WTC11 (cell line): ENCODE measurements around the gene NAV2. TPM values are rescaled to one million over a fixed set of nuclear protein-coding genes. Genes with fewer than 3 reads are reported as not detected.

Source experiments
- ATAC-seq: fragments of 200-7000 bp; cut with Tn5 transposase; 2 replicates; pipeline ENCODE4 v1.10.0; 2021; ENCODE audit warnings: mild to moderate bottlenecking, moderate library complexity
- CTCF ChIA-PET: fragments of 300-600 bp; sonication (Branson Sonifier 250); formaldehyde crosslinking; loops from one replicate; lab custom pipeline; 2021; ENCODE audit warnings: antibody characterized with exemption; lab: Charles Lee
- POLR2A ChIA-PET: fragments of 350-600 bp; sonication (Branson Sonifier 250); formaldehyde crosslinking; loops from one replicate; lab custom pipeline; 2021; ENCODE audit warnings: antibody characterized with exemption; lab: Charles Lee
- DNase-seq: peaks from one replicate; pipeline ENCODE4 v3.0.0; 2021; ENCODE audit warnings: low spot score
- H3K27ac Mint-ChIP-seq: 2 replicates; pipeline ENCODE4 v1.8.0; 2021; ENCODE audit warnings: mixed read lengths
- H3K27me3 Mint-ChIP-seq: 2 replicates; pipeline ENCODE4 v1.8.0; 2021; ENCODE audit warnings: low read depth, mild to moderate bottlenecking, moderate library complexity, mixed read lengths
- H3K36me3 Mint-ChIP-seq: 2 replicates; pipeline ENCODE4 v1.8.0; 2021; ENCODE audit warnings: mixed read lengths
- H3K4me1 Mint-ChIP-seq: 2 replicates; pipeline ENCODE4 v1.8.0; 2022; ENCODE audit warnings: mixed read lengths
- H3K4me3 Mint-ChIP-seq: 2 replicates; pipeline ENCODE4 v1.8.0; 2021; ENCODE audit warnings: mild to moderate bottlenecking, moderate library complexity, mixed read lengths
- H3K9me3 Mint-ChIP-seq: 2 replicates; pipeline ENCODE4 v1.8.0; 2021; ENCODE audit warnings: mixed read lengths
- ETV6 ChIP-seq: sonication (generic); formaldehyde crosslinking; IDR thresholded peaks from 2 replicates; pipeline ENCODE4 v1.8.1; 2022; ENCODE audit warnings: mild to moderate bottlenecking, missing genetic modification reagents
- JUN ChIP-seq: sonication (generic); formaldehyde crosslinking; IDR thresholded peaks from 2 replicates; pipeline ENCODE4 v1.8.0; 2023; ENCODE audit warnings: mild to moderate bottlenecking, missing genetic modification reagents
- NFYB ChIP-seq: sonication (generic); formaldehyde crosslinking; conservative IDR thresholded peaks from 2 replicates; pipeline ENCODE4 v1.8.0; 2022; ENCODE audit warnings: low read depth, missing genetic modification reagents
- ZNF219 ChIP-seq: sonication (generic); formaldehyde crosslinking; IDR thresholded peaks from 2 replicates; pipeline ENCODE4 v1.8.0; 2023; ENCODE audit warnings: missing genetic modification reagents, mild to moderate bottlenecking, borderline replicate concordance
- ZNF263 ChIP-seq: sonication (generic); formaldehyde crosslinking; IDR thresholded peaks from 2 replicates; pipeline ENCODE4 v1.8.1; 2022; ENCODE audit warnings: low read depth, mild to moderate bottlenecking, moderate library complexity, missing genetic modification reagents
- ZNF671 ChIP-seq: fragments of 250-450 bp; sonication (Bioruptor Pico); IDR thresholded peaks from 2 replicates; pipeline ENCODE4 v1.8.0; 2021; ENCODE audit warnings: mild to moderate bottlenecking
- total RNA-seq: library from RNA; stranded (reverse); gene quantifications from 3 replicates; pipeline ENCODE4 v1.2.3, GENCODE V29; 2021
- TF ChIP-seq, protein P1 (sequence below): sonication (generic); formaldehyde crosslinking; conservative IDR thresholded peaks from 2 replicates; pipeline ENCODE4 v1.8.1; 2022; ENCODE audit warnings: mild to moderate bottlenecking, missing genetic modification reagents
- TF ChIP-seq, protein P2 (sequence below): sonication (generic); formaldehyde crosslinking; IDR thresholded peaks from 2 replicates; pipeline ENCODE4 v1.8.0; 2022; ENCODE audit warnings: mild to moderate bottlenecking, missing genetic modification reagents
- TF ChIP-seq, protein P3 (sequence below): sonication (generic); formaldehyde crosslinking; IDR thresholded peaks from 2 replicates; pipeline ENCODE4 v1.8.0; 2023; ENCODE audit warnings: missing genetic modification reagents, mild to moderate bottlenecking, borderline replicate concordance
- TF ChIP-seq, protein P4 (sequence below): sonication (generic); formaldehyde crosslinking; IDR thresholded peaks from 2 replicates; pipeline ENCODE4 v1.8.1; 2023; ENCODE audit warnings: mild to moderate bottlenecking, missing genetic modification reagents
- TF ChIP-seq, protein P5 (sequence below): sonication (generic); formaldehyde crosslinking; IDR thresholded peaks from 2 replicates; pipeline ENCODE4 v1.8.0; 2022; ENCODE audit warnings: mild to moderate bottlenecking, missing genetic modification reagents
- TF ChIP-seq, protein P6 (sequence below): fragments of 200-600 bp; IDR thresholded peaks from 2 replicates; pipeline ENCODE4 v1.8.0; 2022; ENCODE audit warnings: antibody characterized with exemption
- TF ChIP-seq, protein P7 (sequence below): sonication (generic); formaldehyde crosslinking; IDR thresholded peaks from 2 replicates; pipeline ENCODE4 v1.8.0; 2023; ENCODE audit warnings: missing genetic modification reagents

Gene NAV2
- total RNA-seq, 1 experiment from 2014 or later, result 42.8 TPM

DNA sequence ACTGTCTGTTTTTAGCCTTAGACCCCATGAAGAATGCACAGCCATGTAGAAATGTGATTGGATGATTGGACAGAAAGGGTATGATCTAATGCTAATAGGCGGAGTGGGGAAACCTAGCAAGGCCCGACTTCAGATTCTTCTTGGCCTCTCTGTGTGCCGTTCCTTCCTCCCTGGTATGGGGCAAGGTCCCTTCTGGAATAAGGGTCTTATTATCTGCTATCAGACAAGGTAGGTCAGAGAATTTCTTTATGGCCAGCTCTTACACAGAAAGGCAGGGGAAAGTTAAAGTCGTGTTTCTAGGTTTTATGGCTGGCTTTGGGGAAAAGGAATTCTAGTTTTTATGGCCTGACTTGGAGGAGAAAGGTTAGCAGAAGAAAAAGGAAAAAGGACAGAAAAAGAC, 417.0 kb downstream of the NAV2 start (continued):
- TF ChIP-seq NFYB (CRISPR knock-in tag), result no peak
- TF ChIP-seq, protein P1, sequence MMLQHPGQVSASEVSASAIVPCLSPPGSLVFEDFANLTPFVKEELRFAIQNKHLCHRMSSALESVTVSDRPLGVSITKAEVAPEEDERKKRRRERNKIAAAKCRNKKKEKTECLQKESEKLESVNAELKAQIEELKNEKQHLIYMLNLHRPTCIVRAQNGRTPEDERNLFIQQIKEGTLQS (CRISPR knock-in tag), result no peak
- TF ChIP-seq, protein P2, sequence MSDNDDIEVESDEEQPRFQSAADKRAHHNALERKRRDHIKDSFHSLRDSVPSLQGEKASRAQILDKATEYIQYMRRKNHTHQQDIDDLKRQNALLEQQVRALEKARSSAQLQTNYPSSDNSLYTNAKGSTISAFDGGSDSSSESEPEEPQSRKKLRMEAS (CRISPR knock-in tag), result no peak
- TF ChIP-seq, protein P3, sequence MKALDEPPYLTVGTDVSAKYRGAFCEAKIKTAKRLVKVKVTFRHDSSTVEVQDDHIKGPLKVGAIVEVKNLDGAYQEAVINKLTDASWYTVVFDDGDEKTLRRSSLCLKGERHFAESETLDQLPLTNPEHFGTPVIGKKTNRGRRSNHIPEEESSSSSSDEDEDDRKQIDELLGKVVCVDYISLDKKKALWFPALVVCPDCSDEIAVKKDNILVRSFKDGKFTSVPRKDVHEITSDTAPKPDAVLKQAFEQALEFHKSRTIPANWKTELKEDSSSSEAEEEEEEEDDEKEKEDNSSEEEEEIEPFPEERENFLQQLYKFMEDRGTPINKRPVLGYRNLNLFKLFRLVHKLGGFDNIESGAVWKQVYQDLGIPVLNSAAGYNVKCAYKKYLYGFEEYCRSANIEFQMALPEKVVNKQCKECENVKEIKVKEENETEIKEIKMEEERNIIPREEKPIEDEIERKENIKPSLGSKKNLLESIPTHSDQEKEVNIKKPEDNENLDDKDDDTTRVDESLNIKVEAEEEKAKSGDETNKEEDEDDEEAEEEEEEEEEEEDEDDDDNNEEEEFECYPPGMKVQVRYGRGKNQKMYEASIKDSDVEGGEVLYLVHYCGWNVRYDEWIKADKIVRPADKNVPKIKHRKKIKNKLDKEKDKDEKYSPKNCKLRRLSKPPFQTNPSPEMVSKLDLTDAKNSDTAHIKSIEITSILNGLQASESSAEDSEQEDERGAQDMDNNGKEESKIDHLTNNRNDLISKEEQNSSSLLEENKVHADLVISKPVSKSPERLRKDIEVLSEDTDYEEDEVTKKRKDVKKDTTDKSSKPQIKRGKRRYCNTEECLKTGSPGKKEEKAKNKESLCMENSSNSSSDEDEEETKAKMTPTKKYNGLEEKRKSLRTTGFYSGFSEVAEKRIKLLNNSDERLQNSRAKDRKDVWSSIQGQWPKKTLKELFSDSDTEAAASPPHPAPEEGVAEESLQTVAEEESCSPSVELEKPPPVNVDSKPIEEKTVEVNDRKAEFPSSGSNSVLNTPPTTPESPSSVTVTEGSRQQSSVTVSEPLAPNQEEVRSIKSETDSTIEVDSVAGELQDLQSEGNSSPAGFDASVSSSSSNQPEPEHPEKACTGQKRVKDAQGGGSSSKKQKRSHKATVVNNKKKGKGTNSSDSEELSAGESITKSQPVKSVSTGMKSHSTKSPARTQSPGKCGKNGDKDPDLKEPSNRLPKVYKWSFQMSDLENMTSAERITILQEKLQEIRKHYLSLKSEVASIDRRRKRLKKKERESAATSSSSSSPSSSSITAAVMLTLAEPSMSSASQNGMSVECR (CRISPR knock-in tag), result no peak
- no peak for TF ChIP-seq ZNF671 (CRISPR knock-in tag)
- TF ChIP-seq, protein P4, sequence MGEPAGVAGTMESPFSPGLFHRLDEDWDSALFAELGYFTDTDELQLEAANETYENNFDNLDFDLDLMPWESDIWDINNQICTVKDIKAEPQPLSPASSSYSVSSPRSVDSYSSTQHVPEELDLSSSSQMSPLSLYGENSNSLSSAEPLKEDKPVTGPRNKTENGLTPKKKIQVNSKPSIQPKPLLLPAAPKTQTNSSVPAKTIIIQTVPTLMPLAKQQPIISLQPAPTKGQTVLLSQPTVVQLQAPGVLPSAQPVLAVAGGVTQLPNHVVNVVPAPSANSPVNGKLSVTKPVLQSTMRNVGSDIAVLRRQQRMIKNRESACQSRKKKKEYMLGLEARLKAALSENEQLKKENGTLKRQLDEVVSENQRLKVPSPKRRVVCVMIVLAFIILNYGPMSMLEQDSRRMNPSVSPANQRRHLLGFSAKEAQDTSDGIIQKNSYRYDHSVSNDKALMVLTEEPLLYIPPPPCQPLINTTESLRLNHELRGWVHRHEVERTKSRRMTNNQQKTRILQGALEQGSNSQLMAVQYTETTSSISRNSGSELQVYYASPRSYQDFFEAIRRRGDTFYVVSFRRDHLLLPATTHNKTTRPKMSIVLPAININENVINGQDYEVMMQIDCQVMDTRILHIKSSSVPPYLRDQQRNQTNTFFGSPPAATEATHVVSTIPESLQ, result no peak

DNA sequence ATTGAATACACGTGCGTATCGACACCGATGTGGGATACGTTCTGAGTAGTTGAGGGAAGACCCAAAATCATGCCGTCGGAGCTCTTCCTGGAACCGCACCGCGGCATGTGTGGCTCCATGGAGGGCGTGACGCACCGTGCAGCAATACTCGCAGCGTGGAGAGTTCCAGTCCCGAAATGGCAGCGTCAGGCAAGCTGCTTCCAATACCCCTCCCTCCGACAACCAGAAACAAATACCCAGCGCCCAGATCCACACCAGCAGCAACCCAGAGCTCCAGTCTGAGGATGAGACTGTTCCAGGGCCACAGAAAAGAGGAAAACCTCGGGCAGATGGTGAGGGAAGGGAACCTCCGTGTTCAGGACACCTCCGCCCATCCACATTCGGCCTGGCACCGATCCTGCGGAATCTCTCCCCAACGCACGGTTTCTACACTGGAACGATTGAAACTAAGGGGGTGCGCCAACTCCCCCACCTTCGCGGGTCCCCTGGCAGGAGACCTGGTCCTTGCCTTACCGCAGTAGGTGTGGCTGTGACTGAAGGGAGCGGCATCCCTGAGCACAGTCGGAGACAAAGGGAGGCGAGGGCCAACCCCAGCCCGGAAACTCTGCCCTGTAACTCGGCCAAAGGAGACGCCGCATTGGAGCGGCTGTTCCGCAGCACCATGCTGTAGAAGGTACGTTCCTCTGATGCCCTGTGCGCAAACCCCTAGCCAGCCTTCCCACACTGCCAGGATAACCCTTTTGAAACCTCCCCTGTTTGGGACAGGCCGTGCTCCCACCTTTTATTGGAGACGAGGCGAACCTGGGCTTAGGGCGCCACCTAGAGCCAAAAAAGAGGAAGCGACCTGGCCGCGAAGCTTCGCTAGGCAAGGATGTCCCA, 419.4 kb downstream of the NAV2 start:
- H3K27ac Mint-ChIP-seq, result no peak overlapping the region
- TF ChIP-seq ZNF263 (peak; percentile 70; the same call in 1 of the 2 replicates), ZNF219 (no peak), ETV6 (peak; percentile 22; the same call in 1 of the 2 replicates), JUN (CRISPR knock-in tag) (no peak)
- TF ChIP-seq, protein P5, sequence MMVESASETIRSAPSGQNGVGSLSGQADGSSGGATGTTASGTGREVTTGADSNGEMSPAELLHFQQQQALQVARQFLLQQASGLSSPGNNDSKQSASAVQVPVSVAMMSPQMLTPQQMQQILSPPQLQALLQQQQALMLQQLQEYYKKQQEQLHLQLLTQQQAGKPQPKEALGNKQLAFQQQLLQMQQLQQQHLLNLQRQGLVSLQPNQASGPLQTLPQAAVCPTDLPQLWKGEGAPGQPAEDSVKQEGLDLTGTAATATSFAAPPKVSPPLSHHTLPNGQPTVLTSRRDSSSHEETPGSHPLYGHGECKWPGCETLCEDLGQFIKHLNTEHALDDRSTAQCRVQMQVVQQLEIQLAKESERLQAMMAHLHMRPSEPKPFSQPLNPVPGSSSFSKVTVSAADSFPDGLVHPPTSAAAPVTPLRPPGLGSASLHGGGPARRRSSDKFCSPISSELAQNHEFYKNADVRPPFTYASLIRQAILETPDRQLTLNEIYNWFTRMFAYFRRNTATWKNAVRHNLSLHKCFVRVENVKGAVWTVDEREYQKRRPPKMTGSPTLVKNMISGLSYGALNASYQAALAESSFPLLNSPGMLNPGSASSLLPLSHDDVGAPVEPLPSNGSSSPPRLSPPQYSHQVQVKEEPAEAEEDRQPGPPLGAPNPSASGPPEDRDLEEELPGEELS (CRISPR knock-in tag), result 0 out of 2 replicates have a peak, but pooled peaks have one; percentile 37
- TF ChIP-seq, protein P6, sequence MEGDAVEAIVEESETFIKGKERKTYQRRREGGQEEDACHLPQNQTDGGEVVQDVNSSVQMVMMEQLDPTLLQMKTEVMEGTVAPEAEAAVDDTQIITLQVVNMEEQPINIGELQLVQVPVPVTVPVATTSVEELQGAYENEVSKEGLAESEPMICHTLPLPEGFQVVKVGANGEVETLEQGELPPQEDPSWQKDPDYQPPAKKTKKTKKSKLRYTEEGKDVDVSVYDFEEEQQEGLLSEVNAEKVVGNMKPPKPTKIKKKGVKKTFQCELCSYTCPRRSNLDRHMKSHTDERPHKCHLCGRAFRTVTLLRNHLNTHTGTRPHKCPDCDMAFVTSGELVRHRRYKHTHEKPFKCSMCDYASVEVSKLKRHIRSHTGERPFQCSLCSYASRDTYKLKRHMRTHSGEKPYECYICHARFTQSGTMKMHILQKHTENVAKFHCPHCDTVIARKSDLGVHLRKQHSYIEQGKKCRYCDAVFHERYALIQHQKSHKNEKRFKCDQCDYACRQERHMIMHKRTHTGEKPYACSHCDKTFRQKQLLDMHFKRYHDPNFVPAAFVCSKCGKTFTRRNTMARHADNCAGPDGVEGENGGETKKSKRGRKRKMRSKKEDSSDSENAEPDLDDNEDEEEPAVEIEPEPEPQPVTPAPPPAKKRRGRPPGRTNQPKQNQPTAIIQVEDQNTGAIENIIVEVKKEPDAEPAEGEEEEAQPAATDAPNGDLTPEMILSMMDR, result peak; percentile 87
- TF ChIP-seq, protein P2 (CRISPR knock-in tag), result peak; percentile 40; the same call in 1 of the 2 replicates
- TF ChIP-seq, protein P4, result no peak
- TF ChIP-seq, protein P7, sequence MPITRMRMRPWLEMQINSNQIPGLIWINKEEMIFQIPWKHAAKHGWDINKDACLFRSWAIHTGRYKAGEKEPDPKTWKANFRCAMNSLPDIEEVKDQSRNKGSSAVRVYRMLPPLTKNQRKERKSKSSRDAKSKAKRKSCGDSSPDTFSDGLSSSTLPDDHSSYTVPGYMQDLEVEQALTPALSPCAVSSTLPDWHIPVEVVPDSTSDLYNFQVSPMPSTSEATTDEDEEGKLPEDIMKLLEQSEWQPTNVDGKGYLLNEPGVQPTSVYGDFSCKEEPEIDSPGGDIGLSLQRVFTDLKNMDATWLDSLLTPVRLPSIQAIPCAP, result peak; percentile 27; the same call in 1 of the 2 replicates
- H3K4me1 Mint-ChIP-seq, result peaks cover 10% of the 10 kb centered on the region
- POLR2A ChIA-PET, result interaction anchor here (0.5 kb wide), 1 partner anchor 120 kb away, joined by 4 read pairs; no protein-coding TSS in a partner anchor
- H3K9me3 Mint-ChIP-seq, result no peaks in the 10 kb centered on the region
- H3K36me3 Mint-ChIP-seq, result no peaks in the 10 kb centered on the region
- peaks cover 32% of the 10 kb centered on the region for H3K27me3 Mint-ChIP-seq
- peak; percentile 80 for DNase-seq
- ATAC-seq, result peak; percentile 77
- H3K4me3 Mint-ChIP-seq, result peak overlapping the region; percentile 76
- CTCF ChIA-PET, result interaction anchor here (0.6 to 3.6 kb wide), 72 partner anchors 9 to 1266 kb away, joined by 3 to 55 read pairs (median 3); partner anchors contain the start of genes DBX1 and HTATIP2
